Peyer's patch (tissue), 4 donors: Measurements from ENCODE around the gene TNFRSF1A. TPM values are rescaled to one million over a fixed set of nuclear protein-coding genes. Genes with fewer than 3 reads are reported as not detected.
A peak's percentile ranks its signal among the peaks of the same experiment; 100 is the strongest.

Experiments
- DNase-seq, 3 donors: peaks; one replicate each; pipeline ENCODE4 v3.0.0-alpha.2; 2017 to 2019
- H3K27ac ChIP-seq, 4 donors: fragments of 200-600 bp; sonication (generic); one replicate each; pipeline ENCODE4 v1.5.1; 2016 to 2019
- H3K27me3 ChIP-seq, 2 donors: fragments of 200-600 bp; sonication (generic); one replicate each; pipeline ENCODE4 v1.5.1; 2019
- H3K36me3 ChIP-seq, 3 donors: fragments of 200-600 bp; sonication (generic); one replicate each; pipeline ENCODE4 v1.5.1; 2016 to 2019
- H3K4me1 ChIP-seq, 4 donors: fragments of 200-600 bp; sonication (generic); one replicate each; pipeline ENCODE4 v1.5.1; 2016 to 2019
- H3K4me3 ChIP-seq, 4 donors: fragments of 200-600 bp; sonication (generic); 1 replicate in 3 of 4; 2 replicates in 1 of 4; pipeline ENCODE4 v1.5.1; 2016 to 2019; ENCODE audit warnings: mild to moderate bottlenecking in 1 of 4
- H3K9me3 ChIP-seq, 4 donors: fragments of 200-600 bp; sonication (generic); one replicate each; pipeline ENCODE4 v1.5.1; 2016 to 2019; ENCODE audit warnings: mild to moderate bottlenecking in 1 of 4
- POLR2A ChIP-seq, 2 donors: fragments of 450-650 bp; IDR thresholded peaks; one replicate each; pipeline ENCODE4 v1.5.1; 2017; ENCODE audit warnings: antibody characterized with exemption in 2 of 2, mild to moderate bottlenecking in 2 of 2, moderate library complexity in 2 of 2
- total RNA-seq, 4 donors: library from RNA; depleted of rRNA; stranded (reverse); fragments of >200 nt; gene quantifications; one replicate each; pipeline ENCODE4 v1.1.0, GENCODE V29; 2016
- TF ChIP-seq, protein P1 (sequence below), 6 experiments: fragments of 450-650 bp in 4 of 6; fragments of 200-600 bp in 2 of 6; sonication (generic) in 1 of 6; IDR thresholded peaks; one replicate each; pipeline ENCODE4 v1.5.1; 2017 to 2019; ENCODE audit warnings: antibody characterized with exemption in 6 of 6, mild to moderate bottlenecking in 3 of 6, moderate library complexity in 1 of 6

TNFRSF1A gene
- total RNA-seq, 4 donors from 2014 or later: 90.8 to 547 (median 393) TPM

DNA sequence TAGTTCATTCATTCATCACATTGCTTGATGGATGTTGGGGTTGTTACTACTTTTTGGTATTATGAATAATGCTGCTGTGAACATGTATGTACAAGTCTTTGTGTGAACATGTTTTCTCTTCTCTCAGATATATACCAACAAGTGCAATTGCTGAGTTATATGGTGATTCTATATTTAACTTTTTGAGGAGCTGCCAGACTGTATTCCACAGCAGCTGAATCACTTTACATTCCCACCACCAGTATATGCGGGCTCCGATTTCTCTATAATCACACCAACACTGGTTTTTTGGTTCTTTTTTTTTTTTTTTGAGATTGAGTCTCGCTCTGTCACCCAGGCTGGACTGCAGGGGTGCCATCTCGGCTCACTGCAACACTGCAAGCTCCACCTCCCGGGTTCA, 53.6 kb downstream of the TNFRSF1A start:
- DNase-seq: no peak
- Histone ChIP-seq H3K4me3 (no peak overlapping the region), H3K27ac (no peak overlapping the region), H3K27me3 (no peaks in the 10 kb centered on the region), H3K4me1 (peaks cover 0 to 9% (median 3%) of the 10 kb centered on the region in 4 donors), H3K36me3 (no peaks in the 10 kb centered on the region), H3K9me3 (no peaks in the 10 kb centered on the region)
- TF ChIP-seq POLR2A (IDR thresholded peaks at IDR 0.05): no peak
- TF ChIP-seq, protein P1, sequence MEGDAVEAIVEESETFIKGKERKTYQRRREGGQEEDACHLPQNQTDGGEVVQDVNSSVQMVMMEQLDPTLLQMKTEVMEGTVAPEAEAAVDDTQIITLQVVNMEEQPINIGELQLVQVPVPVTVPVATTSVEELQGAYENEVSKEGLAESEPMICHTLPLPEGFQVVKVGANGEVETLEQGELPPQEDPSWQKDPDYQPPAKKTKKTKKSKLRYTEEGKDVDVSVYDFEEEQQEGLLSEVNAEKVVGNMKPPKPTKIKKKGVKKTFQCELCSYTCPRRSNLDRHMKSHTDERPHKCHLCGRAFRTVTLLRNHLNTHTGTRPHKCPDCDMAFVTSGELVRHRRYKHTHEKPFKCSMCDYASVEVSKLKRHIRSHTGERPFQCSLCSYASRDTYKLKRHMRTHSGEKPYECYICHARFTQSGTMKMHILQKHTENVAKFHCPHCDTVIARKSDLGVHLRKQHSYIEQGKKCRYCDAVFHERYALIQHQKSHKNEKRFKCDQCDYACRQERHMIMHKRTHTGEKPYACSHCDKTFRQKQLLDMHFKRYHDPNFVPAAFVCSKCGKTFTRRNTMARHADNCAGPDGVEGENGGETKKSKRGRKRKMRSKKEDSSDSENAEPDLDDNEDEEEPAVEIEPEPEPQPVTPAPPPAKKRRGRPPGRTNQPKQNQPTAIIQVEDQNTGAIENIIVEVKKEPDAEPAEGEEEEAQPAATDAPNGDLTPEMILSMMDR (IDR thresholded peaks at IDR 0.05): no peak

DNA sequence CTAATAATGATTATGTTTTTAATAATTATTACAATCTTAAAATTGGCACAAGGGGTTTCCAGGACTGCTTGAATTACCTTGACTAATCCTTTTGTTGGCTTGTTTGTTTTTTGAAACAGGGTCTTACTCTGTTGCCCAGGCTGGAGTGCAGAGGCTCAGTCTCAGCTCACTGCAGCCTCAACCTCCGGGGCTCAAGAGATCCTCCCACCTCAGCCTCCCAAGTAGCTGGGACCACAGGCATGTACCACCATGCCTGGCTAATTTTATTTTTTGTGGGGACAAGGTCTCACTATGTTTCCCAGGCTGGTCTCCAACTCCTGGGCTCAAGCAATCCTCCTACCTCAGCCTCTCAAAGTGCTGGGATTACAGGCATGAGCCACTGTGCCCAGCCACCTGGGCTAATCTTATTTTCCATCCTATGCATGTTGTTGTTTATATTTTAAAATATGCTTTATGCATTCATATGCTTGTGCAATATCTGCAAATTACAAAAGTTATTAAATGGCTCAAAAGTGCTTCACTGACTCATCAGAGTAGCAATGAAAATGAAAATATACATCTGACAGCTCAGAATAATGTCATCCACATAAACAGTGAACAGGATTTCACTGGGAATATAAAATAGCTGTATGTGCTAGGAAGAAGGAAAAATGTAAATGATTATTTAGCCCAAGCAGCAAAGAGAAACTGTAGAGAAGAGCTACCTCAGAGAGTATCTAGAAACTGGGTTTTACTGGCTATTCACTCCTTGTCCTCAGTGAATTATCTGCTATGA, 56.2 kb downstream of the TNFRSF1A start:
- TF ChIP-seq, protein P1 (IDR thresholded peaks at IDR 0.05): no peak
- TF ChIP-seq POLR2A (IDR thresholded peaks at IDR 0.05): no peak
- Histone ChIP-seq H3K27me3 (no peaks in the 10 kb centered on the region), H3K36me3 (no peaks in the 10 kb centered on the region), H3K4me1 (peaks cover 0 to 6% (median 0%) of the 10 kb centered on the region in 4 donors), H3K9me3 (no peaks in the 10 kb centered on the region), H3K4me3 (no peak overlapping the region), H3K27ac (no peak overlapping the region)
- no peak for DNase-seq

DNA sequence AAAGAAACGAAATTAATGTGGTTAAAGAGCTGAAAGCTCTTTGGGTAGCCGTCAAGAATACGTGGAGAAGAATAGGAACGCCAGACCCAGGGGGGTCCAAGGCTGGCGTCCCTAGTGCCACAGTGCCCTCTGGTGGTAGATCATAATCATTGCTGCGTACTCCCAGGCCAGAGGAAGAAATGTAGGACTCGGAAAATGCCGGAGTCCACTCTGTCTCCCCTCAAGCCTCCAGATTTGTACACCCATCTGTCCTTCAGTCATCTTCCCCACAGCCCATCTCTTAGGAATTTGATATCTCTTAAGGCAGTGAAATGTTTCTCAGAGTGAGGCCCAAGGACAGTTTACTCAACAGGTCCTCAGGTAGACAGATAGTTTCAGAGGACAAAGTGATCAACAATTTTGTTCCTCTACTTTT, 56.8 kb downstream of the TNFRSF1A start:
- Histone ChIP-seq H3K27me3 (no peaks in the 10 kb centered on the region), H3K4me3 (no peak overlapping the region), H3K36me3 (no peaks in the 10 kb centered on the region), H3K27ac (no peak overlapping the region), H3K4me1 (peaks cover 0 to 6% (median 2%) of the 10 kb centered on the region in 4 donors), H3K9me3 (no peaks in the 10 kb centered on the region)
- TF ChIP-seq, protein P1 (IDR thresholded peaks at IDR 0.05): peak; percentile 68 to 93 (median 90)
- no peak for TF ChIP-seq POLR2A (IDR thresholded peaks at IDR 0.05)
- DNase-seq: peak; percentile 34 to 75 (median 70)

DNA sequence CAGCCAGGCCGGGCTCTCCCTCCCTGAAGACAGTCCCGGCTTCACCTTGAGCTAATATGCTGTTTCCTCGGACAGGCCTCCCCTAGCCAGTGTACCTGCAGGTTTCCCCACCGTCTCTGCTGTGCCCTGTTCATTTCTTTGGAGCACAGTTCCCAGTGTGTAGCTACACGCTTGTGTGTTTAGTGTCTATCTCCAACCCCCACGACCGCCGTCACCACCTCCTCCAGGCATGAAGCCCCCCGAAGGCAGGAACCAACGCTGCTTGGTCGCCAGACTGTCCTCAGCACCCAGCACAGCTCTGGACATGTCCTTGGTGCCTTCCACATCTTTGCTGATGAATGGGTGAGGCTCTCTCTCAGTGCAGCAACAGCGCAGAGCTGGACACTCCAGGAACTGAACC, 57.6 kb downstream of the TNFRSF1A start:
- no peak for TF ChIP-seq POLR2A (IDR thresholded peaks at IDR 0.05)
- TF ChIP-seq, protein P1 (IDR thresholded peaks at IDR 0.05): no peak
- peak in 1 of 3 donors; percentile 49 for DNase-seq
- H3K27me3 ChIP-seq: no peaks in the 10 kb centered on the region
- no peak overlapping the region for H3K27ac ChIP-seq
- no peaks in the 10 kb centered on the region for H3K36me3 ChIP-seq
- H3K4me3 ChIP-seq: no peak overlapping the region
- peaks cover 0 to 12% (median 6%) of the 10 kb centered on the region in 4 donors for H3K4me1 ChIP-seq
- H3K9me3 ChIP-seq: no peaks in the 10 kb centered on the region

DNA sequence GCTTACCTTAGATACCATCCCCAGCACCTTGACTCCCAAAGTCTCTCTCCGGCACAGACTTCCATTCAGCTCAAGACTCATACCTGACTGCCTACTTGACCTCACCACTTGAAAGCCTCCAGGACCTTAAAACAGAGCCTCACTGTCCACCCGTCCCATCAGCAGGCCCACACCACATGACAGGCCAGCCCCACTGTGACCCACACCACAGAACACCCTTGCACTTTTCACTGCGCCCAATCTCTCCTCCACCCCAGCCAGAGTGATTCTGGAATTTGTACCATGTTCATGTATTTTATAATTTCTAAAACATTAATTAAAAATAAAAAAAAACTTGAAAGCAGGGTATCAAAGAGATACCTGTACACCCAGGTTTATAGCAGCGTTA, 59.4 kb downstream of the TNFRSF1A start:
- Histone ChIP-seq H3K4me3 (no peak overlapping the region), H3K27ac (no peak overlapping the region), H3K9me3 (no peaks in the 10 kb centered on the region), H3K4me1 (peaks cover 0 to 25% (median 12%) of the 10 kb centered on the region in 4 donors), H3K36me3 (no peaks in the 10 kb centered on the region), H3K27me3 (no peaks in the 10 kb centered on the region)
- no peak for TF ChIP-seq POLR2A (IDR thresholded peaks at IDR 0.05)
- no peak for DNase-seq

DNA sequence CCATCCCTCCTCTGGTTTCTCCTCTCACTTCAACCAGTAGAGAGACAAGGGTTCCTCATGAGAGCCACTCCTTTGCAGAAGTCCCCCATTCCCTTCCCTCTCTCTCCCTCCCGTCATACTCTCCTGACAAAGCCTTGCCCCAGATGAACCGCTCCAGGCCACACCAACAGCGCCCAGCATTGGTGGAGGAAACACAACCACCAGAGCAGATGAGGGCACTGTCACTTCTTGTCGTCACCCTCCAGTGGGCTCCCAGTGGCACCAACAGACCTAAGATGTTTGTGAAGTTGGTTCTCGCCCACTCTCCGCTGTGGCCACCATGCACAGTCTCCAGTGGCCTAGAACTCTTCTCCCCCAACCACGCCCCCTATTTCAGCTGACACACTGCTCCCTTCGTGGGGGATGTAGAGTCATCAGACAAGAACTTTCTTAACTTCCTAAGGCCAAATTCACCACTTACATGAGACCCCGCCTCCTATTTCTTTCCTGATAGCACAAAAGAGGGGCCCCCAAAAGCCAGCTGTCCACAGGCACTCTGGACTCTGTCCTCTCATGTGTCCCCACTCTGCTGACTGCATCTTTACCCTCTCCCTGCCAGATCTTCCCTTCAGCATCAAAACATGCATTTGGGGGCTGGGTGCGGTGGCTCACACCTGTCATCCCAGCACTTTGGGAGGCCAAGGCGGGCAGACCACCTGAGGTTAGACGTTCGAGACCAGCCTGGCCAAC, 60.6 kb downstream of the TNFRSF1A start:
- peak in 2 of 3 donors; percentile 38 to 40 for DNase-seq
- H3K27me3 ChIP-seq: no peaks in the 10 kb centered on the region
- H3K4me1 ChIP-seq: peaks cover 0 to 26% (median 12%) of the 10 kb centered on the region in 4 donors
- no peaks in the 10 kb centered on the region for H3K9me3 ChIP-seq
- H3K27ac ChIP-seq: no peak overlapping the region
- no peaks in the 10 kb centered on the region for H3K36me3 ChIP-seq
- no peak overlapping the region for H3K4me3 ChIP-seq
- TF ChIP-seq, protein P1 (IDR thresholded peaks at IDR 0.05): no peak
